ENCODE data around the gene CLASRP.

The CLASRP gene

DNA sequence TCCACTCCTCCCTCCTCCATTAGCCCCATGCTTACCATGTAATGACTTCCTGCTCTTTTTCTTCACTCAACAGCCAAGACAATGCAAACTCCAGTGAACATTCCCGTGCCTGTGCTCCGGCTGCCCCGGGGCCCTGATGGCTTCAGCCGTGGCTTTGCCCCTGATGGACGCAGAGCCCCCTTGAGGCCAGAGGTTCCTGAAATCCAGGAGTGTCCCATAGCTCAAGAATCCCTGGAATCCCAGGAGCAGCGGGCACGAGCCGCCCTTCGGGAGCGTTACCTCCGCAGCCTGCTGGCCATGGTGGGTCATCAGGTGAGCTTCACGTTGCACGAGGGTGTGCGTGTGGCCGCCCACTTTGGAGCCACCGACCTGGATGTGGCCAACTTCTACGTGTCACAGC, 51.2 kb downstream of the CLASRP start:
- peak; percentile 52 for FAIRE-seq

DNA sequence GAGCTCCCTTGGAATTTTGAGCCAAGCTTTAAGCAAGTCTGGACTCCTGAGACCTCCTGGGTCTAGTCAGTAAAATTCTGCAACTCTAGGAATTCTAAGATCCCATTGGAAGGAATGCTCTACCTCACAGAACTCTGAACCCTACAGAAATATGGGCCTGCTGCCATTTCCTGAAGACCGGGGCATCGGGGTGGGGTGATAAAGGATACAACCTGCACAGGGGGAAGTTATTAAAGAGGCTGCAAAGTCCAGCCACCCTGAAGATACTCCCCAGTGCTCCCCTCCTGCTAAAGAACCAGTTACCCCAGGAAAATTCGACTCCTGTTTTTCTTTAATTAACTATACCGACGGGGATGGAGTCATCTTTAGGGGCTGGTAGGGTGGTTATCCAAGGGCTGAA, 51.8 kb downstream of the CLASRP start:
- FAIRE-seq: peak; percentile 91

DNA sequence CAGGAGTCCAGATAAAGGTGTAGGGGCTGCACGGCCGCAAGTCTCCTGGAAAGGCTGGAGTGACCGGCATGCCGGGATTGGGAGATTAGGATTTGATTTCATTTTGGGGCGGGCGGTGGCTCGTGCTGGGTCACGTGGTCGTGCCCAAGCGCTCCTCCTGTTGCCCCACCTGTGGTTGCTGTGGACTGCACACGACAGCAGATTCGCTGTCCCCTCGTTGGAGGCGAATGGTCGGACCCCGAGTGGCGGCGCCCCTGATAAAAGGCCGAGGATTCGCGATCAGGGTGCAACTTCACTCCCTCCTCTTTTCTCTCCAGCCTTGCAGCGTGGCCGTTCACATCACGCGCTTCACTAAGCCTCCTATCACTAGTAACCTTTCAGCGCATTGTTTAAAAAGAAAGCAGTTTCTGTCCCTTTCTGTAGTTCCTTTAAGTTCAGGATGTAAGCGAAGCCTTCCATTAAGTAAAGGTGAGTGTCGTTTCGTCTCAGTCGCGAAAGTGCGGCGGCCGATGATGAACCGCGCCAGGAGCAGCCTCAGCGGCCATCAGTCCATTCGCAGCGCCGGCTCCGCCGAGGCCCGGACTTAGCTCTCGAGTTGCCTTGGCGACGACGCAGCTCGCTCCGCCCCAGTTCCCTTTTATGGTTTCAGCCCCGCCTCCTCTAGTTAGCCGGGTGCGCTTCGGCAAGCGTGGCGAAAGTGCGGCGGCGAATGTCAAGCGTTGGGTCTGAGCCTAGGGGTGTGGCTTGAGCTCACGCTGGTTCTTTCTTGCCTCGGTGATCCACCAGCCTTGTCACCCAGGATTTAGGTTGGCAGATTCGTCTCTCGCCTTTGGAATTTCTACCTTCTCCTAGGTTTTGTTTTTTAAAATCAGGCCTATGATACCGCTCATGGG, 52.4 kb downstream of the CLASRP start:
- FAIRE-seq: peak; percentile 99

DNA sequence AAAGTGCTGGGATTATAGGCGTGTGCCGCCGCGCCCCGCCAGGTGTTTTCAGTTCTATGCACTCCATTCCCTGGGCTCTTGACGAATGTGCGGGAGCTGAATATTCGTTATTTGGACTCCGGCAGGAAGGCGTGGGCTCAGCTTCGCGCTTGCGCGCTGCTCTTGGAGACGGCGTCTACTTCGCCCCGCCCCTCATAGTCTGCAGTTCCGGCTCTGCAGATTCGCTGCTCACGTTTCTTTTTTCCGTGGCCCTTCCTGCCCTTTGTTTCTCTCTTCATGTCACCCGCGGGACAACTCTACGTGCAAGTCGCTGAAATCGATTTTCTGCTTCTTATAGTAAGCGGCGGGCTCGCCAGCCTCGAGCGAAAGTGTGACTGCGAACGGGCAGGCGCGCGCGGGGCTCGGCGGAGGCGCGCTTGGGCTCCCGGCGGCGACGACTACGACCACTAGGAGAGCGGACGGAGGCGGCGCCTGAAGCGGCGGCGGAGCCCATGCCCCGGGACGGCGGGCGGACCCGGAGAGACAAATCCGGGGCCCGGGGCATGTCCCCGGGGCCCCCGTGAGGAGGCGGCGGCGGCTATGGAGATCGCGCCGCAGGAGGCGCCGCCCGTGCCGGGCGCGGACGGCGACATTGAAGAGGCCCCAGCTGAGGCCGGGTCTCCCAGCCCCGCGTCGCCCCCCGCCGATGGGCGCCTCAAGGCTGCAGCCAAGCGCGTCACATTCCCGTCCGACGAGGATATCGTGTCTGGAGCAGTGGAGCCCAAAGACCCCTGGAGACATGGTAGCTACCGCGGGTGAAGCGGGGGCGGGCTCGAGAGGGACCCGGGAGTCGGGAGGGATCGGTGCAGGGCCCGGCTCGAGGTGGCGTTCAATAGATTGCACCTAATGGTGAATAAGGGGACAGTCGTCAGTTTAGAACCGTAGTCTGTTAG, 54.2 kb downstream of the CLASRP start, which contains the start of gene PPP1R37:
Gene PPP1R37 (plus strand): TSS at position 433 of the 932 bp plus-strand sequence. CDS start 147 bp downstream, at position 580.
- FAIRE-seq: peak; percentile 96

DNA sequence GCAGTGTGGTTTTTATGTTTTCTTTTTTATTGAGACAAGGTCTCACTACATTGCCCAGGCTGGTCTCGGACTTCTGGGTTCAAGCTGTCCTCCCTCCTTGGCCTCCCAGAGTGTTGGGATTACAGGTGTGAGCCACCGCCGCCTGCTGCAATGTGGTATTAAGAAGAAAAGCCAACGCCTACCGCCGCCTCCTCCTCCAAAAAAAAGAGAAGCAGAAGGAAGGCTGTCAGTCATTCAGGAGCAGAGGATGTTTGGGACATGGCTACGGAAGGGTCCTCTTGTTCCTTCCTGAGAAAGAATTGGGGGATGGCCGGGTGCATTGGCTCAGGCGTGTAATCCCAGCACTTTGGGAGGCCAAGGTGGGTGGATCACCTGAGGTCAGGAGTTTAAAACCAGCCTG, 55.3 kb downstream of the CLASRP start:
- FAIRE-seq: no peak

DNA sequence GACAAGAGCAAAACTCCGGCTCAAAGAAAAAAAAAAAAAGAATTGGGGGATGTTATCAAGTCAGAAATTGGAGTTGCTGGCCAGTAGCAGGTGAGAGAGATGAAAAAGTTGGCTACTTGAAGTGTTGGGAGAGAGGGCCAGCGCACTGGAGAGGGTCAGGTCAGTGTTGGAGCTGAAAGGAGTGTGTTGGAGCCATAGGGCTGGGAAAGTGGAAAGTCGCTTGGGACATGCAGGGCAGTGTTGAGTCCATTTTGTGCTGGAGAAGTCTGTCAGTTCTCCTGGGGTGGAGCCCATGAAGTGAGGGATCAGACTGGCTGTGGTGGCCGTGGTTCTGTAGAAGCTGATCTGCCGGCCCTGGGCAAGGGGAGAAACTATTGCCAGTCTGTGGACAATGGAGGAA, 55.9 kb downstream of the CLASRP start:
- no peak for FAIRE-seq

DNA sequence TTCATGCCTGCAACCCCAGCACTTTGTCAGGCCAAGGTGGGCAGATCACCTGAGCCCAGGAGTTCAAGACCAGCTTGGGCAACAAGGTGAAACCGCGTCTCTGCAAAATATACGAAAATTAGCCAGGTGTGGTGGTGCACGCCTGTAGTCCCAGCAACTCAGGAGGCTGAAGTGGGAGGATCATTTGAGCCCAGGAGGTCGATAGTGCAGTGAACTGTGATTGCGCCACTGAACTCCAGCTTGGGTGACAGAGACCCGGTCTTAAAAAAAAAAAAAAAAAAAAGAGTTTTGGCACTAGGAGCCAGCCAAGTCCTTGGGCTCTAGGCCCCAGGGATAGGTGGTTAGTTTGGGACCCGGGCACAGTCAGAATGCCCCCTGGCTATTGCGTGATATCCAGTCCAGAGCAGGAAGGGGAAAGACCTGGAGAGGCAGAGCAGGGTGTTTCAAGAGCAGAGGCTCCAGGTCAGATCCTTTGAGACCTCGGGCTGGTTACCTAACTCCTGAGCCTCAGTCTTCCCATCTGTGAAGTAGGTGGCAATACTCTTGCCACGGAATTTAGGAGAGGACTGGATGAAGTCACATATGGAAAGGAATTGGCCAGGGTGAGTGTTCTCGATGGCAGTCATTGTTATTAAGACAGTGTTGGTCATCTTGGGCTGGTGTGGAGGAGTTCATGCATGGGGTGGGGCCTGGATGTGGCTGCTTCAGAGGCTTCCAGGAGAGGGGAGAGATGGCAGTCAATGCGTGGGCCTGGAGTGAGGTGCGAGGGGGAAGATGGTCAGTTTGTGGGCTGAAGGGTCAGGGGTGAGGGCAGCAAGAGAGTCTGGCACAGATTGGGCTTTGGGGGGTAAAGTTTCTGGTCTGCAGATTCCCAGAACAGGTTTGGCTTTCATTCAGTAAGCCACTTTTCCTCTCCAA, 56.9 kb downstream of the CLASRP start:
- FAIRE-seq: no peak

DNA sequence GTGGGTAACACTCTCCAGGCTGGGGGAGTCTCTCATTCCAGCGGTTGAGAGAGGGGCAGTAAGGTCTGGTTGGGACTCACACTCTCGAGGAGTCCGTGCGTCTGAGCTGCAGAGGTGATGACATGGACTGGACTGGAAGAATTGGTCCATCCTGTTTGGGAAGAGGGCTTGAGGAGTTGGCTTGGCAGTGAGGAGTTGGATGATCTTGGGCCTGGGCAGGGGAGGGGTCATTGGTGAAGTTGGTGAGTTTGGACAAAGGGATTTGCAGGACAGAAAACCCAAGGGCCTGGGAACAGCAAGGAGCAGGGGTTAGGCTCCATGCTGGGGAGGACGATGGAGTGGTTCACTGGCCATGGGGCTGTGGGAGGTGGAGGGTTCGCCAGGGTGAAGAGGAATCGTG, 57.9 kb downstream of the CLASRP start:
- no peak for FAIRE-seq

DNA sequence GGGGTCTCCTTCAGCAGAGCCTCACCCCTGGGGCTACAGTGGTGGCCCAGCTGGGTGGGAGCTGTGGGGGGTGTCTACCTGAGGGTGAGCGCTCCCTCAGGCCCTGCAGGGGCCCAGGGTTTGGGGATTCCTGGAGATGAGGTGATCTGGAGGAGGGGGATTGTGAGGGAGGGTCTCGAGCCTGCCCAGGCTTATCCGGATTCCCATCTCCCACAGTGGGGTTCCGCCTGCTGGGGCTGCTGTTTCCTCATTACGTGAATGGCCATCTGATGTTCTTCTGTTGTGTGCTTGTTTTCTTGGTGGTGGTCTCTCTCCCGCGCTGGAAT, 58.6 kb downstream of the CLASRP start:
- FAIRE-seq: no peak

DNA sequence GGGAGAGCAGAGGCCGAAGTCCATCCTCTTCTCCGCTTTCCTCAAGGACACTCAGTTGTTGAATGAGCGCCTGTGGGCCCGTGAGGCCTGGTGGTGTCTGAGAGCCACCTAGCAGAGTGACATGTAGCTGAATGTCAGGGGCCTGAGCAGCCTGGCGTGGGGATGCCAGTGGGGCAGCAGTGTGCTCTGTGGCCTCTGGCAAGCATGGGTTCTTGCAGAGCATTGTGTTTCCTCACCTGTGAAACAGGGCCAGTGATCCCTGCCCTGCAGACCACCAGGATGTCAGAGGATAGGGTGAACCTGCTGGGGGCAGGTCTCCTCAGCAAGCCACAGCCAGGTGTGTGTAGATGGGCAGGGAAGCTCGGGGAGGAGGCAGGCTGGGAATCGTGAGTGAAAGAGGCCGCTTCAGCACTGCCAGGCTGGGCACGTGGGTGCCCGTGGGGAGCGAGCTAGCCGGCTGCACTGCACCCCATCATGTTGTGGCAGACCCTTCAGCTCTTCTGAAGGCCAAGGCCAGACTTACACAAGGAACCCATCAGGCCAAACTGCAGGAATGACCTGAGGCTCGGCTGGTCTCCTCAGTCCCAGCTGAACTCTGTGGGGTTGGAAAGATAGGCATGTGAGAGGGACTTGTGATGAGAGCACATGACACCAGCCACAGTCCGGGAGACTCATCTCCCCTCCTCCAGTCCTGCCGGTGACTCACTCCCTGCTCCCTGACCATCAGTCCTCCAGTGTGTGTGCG, 59.1 kb downstream of the CLASRP start:
- no peak for FAIRE-seq

DNA sequence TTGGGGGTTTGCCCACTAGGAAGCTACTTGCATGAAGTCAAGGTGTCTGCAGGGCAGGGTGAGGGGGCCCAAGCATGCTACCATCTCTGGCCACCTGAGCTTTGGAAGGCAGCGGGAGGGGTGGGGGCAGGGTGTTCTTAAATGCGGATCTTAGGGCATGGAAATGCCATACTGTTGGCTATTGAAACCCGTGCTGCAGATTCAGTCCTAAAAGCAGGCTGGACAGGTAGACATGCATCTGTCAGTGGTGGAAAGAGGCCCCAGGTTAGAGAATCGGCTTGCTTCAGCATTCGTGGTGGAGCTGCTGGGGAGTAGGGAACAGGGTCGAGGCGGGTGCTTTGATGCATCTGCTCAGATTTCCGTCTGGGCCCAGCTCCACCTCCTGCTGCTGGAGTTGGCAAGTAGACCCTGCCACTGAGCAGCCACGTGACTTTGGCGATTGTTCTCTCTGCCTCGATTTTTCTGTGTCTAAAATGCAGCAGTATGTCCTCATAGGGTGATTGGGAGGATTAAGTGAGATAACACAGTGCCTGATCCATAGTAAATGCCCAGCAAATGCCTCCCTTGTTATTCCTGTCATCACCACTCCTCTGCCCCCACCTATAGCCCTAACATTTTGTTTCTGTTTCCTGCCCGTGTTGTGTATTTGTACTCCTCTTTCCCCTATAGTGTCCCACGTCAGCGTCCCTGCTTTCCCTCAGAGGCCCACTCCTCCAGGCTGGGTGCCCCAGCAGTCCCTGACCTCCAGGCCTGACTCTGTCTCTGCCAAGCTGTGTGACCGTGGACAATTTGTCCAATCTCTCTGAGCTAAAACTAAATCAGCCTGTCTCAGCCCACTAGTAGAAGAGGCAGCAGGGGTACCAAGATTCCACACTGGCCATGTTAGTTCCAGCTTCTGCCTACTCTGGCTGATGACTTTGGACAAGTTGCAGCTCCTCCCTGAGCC, 59.9 kb downstream of the CLASRP start:
- no peak for FAIRE-seq

DNA sequence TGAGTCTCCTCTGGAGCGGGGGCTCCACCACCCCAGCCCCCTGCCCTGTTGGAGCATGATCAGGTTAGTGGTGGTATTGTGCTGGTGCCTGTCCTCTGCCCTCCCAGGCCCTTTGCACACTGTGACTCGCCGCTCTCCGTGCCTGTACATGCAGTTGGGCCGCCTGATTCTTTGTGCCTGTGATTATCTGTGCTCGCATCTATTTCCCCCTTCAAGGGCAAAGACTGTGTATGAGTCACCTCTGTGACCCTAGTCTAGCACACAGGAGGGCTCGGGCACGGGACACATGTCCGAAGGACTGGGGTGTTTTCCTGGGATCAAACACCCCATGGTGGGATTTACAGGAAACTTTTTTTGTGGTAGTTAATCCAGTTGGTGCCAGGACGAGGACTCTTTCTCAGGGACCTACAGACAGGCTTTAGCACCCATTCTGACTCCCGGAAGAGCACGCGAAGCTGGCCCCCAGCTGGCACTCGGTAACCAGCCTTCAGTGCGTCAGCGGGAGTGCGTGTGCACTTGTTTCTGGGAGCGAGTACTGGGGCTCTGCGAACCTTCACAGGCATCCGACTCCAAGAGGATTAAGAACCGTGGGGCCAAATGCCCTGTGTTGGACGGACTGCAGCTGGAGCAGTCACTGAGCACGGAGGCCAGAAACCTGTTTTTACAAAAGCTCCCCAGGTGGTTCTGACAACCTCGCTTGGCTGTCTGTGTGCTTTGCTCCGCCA, 60.8 kb downstream of the CLASRP start:
- FAIRE-seq: no peak

DNA sequence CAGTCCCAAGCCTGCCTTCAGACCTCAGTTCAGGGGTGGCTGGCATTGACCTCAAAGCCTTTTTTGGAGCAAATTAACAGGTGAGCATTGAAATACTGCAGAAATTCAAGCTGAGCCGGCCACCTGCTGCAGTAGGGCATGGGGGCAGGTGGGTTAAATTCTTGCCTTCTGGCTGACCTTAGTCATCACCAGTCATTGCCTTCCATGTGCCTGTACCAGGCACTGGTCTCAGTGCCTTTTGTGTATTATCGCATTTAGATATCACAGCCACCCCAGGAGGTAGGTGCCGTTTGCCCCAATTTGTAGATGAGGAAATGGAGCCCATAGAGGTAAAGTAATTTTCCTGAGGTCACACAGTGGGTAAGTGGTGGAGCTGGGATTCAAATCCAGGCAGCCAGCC, 61.4 kb downstream of the CLASRP start:
- no peak for FAIRE-seq

DNA sequence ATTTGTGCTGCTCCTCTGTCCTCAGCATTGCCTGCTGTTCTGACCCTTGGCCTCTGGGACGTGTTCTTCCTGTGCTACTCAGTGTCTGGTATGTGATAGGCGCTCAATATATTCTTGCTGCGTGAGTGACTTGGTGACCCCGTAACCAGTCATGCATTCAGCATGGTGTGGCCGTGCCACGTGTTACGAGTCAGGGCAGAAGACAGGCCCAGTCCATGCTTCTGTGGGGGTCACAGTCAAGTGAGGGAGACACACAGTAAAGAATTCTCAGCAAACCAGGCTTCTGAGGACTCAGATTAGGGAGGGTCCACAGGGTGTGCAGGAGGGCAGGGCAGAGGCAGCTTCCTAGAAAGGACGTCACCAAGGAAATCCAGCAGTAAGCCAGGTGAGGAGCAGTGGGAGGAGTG, 62.0 kb downstream of the CLASRP start:
- no peak for FAIRE-seq

DNA sequence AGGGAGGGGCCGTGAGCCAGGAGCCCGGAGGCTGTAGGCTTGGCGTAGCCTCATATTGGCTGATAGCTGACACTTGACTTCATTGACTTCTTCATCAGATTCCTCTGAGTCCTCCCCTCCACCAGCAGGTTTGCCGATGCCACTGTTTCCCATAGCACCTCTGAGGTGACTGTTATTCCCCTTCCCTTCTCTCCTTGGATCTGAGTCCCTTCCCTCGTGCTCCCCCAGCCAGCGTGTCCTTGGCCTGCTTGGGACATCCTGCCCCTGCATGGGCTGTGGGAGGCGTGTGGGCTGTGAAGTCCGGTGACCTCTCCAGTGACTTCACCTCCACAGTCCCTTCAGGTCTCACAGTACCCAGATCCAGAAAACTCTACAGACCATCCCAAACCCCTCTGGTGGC, 63.0 kb downstream of the CLASRP start:
- no peak for FAIRE-seq

DNA sequence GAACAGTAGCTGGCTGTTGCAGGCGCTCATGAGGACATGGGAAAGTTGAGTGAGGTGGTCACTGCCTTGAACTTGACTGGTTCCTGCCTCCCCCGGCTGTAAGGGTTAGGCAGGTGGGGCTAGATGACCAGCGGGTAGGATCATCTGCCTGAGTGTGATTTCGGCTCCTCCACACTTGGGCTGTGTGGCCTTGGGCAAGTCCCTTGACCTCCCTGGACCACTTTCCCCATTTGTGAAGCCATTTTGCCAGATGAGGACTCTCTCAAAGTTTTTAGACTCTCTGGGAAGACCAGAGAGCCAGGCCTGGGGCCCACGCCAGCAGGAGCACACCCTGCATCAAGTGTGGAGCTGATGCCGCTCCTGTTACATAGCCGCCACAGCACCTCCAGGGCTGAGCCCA, 63.6 kb downstream of the CLASRP start:
- no peak for FAIRE-seq

DNA sequence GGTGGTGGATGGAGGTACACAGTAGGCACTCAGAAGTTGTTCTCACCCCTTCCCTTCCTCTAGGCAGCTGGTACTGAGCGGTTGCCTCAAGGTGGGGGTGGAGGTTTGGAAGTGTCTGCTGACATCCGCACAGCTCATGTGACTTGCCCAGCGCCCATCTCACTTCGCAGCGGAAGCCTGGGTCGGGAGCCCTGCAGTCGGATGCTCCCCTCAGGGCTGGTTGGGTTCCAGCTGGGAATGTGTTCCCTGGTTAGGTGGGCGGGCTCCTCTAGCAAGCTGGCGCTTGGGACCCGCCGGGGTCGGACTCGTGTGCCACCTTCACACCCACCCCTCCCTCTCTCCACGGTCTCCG, 64.3 kb downstream of the CLASRP start:
- FAIRE-seq: no peak

DNA sequence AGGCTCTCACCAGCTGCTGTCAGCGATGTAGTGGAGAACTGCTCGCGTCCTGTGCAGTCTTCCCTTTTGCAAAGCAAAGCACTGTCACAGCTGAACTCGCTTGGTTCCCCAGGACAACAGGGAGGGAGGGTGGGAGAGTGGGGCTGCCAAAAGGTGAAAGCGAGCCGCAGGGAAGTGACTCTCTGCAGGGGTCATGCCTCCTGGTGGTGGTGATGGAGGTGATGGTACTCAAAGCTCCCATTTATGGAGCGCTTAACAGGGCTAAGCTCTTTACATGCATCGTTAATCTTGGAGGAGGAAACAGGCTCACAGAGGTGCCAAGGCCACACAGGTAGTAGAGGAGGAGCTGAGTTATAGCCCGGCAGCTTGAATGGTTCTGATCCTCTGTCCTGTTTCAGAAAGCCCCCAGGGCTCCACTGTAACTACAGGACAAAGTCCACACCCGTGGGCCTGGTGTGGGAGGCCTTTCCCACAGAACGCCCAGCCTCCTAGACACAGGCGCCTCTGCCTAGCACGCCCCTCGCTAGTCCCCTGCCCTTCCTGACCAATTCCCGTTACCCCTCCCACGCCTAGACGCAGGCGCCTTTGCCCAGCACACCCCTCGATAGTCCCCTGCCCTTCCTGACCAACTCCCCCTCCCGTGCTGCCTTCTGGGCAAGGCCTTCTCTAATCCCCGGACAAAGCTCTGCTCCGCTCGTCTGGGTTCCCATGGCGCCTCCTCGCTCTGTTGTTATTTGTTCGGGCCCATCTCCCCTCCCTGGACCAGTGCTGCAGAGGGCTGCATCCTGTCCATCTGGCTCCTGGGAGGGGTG, 64.9 kb downstream of the CLASRP start:
- FAIRE-seq: no peak

DNA sequence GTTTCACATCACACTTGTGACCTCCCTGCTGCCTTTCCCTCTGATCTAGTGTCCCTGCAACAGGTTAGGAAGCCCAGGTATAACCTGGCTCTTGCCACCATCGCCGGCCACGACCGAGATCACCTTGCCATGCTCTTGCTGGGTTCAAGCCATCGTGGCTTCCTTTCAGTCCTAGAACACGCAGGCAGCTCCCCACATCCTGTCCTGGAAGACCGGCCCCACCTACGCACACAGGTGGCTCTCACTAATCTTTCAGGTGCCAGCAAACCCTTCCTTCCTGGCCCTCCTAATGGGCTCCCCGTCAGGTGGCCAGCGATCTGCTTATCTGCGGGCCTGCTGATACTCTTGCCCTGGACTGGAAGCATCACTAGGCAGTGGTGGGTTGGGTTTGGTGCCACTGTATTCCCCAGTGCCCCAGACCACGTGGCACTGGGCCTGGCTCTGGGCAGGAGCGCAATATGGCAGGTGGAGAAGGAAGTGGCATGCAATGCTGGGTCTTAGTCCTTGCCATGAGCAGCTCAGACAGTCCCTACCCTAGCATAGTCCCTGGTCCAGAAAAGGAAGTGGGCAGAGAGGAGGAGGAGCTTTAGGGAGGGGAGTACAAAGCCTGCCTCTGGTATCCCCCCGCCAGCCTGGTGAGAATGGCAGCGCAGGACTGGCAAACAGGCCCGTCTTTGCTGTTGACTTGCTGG, 66.0 kb downstream of the CLASRP start:
- FAIRE-seq: no peak

All from G401.6 (cell line).